Colonic mucosa (tissue), 4 donors: ENCODE results near the gene ACTL7B. TPM values are rescaled to one million over a fixed set of nuclear protein-coding genes. Genes with fewer than 3 reads are reported as not detected.
A peak's percentile ranks its signal among the peaks of the same experiment; 100 is the strongest.
"Not testable (repeated sequence)": the region's sequence is repeated elsewhere in the genome, so short reads cannot be mapped to it uniquely, and the experiment has no call there.

Experiments
- DNase-seq: peaks from one replicate; pipeline ENCODE4 v3.0.0-alpha.2; 2020
- H3K27ac ChIP-seq: fragments of 200-600 bp; one replicate; pipeline ENCODE4 v1.8.0; 2021
- H3K27me3 ChIP-seq: fragments of 200-600 bp; one replicate; pipeline ENCODE4 v1.8.0; 2021
- H3K36me3 ChIP-seq: fragments of 200-600 bp; one replicate; pipeline ENCODE4 v1.8.0; 2021
- H3K4me1 ChIP-seq: fragments of 200-600 bp; one replicate; pipeline ENCODE4 v1.8.0; 2021; ENCODE audit warnings: mild to moderate bottlenecking
- H3K4me3 ChIP-seq: fragments of 200-600 bp; one replicate; pipeline ENCODE4 v1.8.0; 2021
- H3K9ac ChIP-seq, 2 donors: one replicate each; pipeline ENCODE4 v1.7.0; 2013; ENCODE audit warnings: control low read depth in 2 of 2, low read depth in 2 of 2, low read length in 2 of 2
- H3K9me3 ChIP-seq: fragments of 200-600 bp; one replicate; pipeline ENCODE4 v1.8.0; 2021
- CTCF ChIP-seq: fragments of 200-600 bp; IDR thresholded peaks from one replicate; pipeline ENCODE4 v1.8.0; 2022; ENCODE audit warnings: antibody characterized with exemption, mild to moderate bottlenecking
- intact Hi-C: fragments of 100-400 bp; cut with DNase I; formaldehyde crosslinking; loops from one replicate; pipeline ENCODE4 v1.14.1; 2022
- total RNA-seq, 2 donors: library from RNA; stranded (reverse); fragmentation: NEBNext Ultra II Directional in 1 of 2; extraction: Animal tissue kit (Norgen Biotek cat#: 25700) in 1 of 2; gene quantifications; one replicate each; pipeline ENCODE4 v1.2.1, GENCODE V29; 2021
- donor health status: healthy.
- donor health status: DM: no; HTN: no; CAD: no.
- donor health status: DM: no; HTN: no; CAD: no.

ACTL7B gene
- total RNA-seq, 2 donors from 2014 or later = not detected

- H3K4me1 ChIP-seq = no peaks in the 10 kb centered on the region
- no peak for DNase-seq
- no peak for TF ChIP-seq CTCF
- intact Hi-C loops = no loop called here
- peaks cover 7% of the 10 kb centered on the region for H3K36me3 ChIP-seq
- no peak overlapping the region for H3K9ac ChIP-seq
- H3K9me3 ChIP-seq = no peaks in the 10 kb centered on the region
- no peaks in the 10 kb centered on the region for H3K27me3 ChIP-seq
- H3K4me3 ChIP-seq = no peak overlapping the region
- H3K27ac ChIP-seq = no peak overlapping the region
Observed at GRCh38 chr9:108897324-108898096, 41.7 kb upstream of the ACTL7B start.

GRCh38 chr9:108894225-108894997 is 38.6 kb upstream of the ACTL7B start:
- no peak overlapping the region for H3K27ac ChIP-seq
- peaks cover 7% of the 10 kb centered on the region for H3K36me3 ChIP-seq
- no peak for DNase-seq
- H3K9ac ChIP-seq = no peak overlapping the region
- no peaks in the 10 kb centered on the region for H3K4me1 ChIP-seq
- H3K4me3 ChIP-seq = no peak overlapping the region
- intact Hi-C loops = no loop called here
- no peaks in the 10 kb centered on the region for H3K27me3 ChIP-seq
- H3K9me3 ChIP-seq = no peaks in the 10 kb centered on the region
- TF ChIP-seq CTCF = no peak

GRCh38 chr9:108889649-108890067 is 33.9 kb upstream of the ACTL7B start:
- DNase-seq = no peak
- Histone ChIP-seq H3K4me1 (no peaks in the 10 kb centered on the region), H3K27ac (no peak overlapping the region), H3K27me3 (no peaks in the 10 kb centered on the region), H3K9ac (no peak overlapping the region), H3K36me3 (no peaks in the 10 kb centered on the region), H3K9me3 (no peaks in the 10 kb centered on the region), H3K4me3 (no peak overlapping the region)
- intact Hi-C loops = no loop called here
- no peak for TF ChIP-seq CTCF

- H3K27ac ChIP-seq = not testable (repeated sequence)
Observed at GRCh38 chr9:108886594-108887271, 30.9 kb upstream of the ACTL7B start.

GRCh38 chr9:108885643-108886348 is 30.0 kb upstream of the ACTL7B start:
- H3K4me3 ChIP-seq = no peak overlapping the region
- no peak overlapping the region for H3K27ac ChIP-seq
- no peak for TF ChIP-seq CTCF
- no peaks in the 10 kb centered on the region for H3K27me3 ChIP-seq
- peak; percentile 42 for DNase-seq
- intact Hi-C loops = no loop called here
- no peaks in the 10 kb centered on the region for H3K4me1 ChIP-seq
- H3K9me3 ChIP-seq = no peaks in the 10 kb centered on the region
- H3K9ac ChIP-seq = no peak overlapping the region
- H3K36me3 ChIP-seq = no peaks in the 10 kb centered on the region

More at GRCh38 chr9:108886594-108887271, 30.9 kb upstream of the ACTL7B start:
- H3K36me3 ChIP-seq, H3K4me1 ChIP-seq, H3K9me3 ChIP-seq, H3K4me3 ChIP-seq, DNase-seq, intact Hi-C loops, H3K9ac ChIP-seq, H3K27me3 ChIP-seq: not testable (repeated sequence)
